Right cardiac atrium (tissue), 5 donors: ENCODE results near the gene MRPL45. TPM values are rescaled to one million over a fixed set of nuclear protein-coding genes. Genes with fewer than 3 reads are reported as not detected.
A peak's percentile ranks its signal among the peaks of the same experiment; 100 is the strongest.
"Not testable (repeated sequence)": the region's sequence is repeated elsewhere in the genome, so short reads cannot be mapped to it uniquely, and the experiment has no call there.

Experiments used
- ATAC-seq, 2 donors: fragments of 200-7000 bp; cut with Tn5 transposase; one replicate each; pipeline versions ENCODE4 v1.8.0 to v1.9.1; 2020; ENCODE audit warnings: moderate library complexity in 2 of 2, mild to moderate bottlenecking in 1 of 2
- DNase-seq, 3 donors: peaks; one replicate each; pipeline ENCODE4 v3.0.0-alpha.2; 2020
- H3K27ac ChIP-seq: one replicate; pipeline ENCODE4 v1.5.1; 2013; ENCODE audit warnings: mild to moderate bottlenecking, low read length, control low read depth, moderate library complexity
- H3K27me3 ChIP-seq: one replicate; pipeline ENCODE4 v1.6.1; 2013; ENCODE audit not compliant: control insufficient read depth, insufficient read depth
- H3K4me1 ChIP-seq: one replicate; pipeline ENCODE4 v1.6.1; 2013; ENCODE audit warnings: low read length; ENCODE audit not compliant: control insufficient read depth, insufficient read depth
- H3K4me3 ChIP-seq: one replicate; pipeline ENCODE4 v1.5.1; 2013; ENCODE audit warnings: low read length, control low read depth
- H3K9me3 ChIP-seq: one replicate; pipeline ENCODE4 v1.6.1; 2013; ENCODE audit warnings: low read length; ENCODE audit not compliant: control insufficient read depth
- WGBS: extraction: QIAGEN DNeasy Blood & Tissue Kit; methylation state at CpG from one replicate; pipeline ENCODE4 v1.1.7; 2013; 5-methylcytosine and 5-hydroxymethylcytosine counted together
- intact Hi-C, 4 donors: fragments of 100-400 bp; cut with DNase I; formaldehyde crosslinking; loops; one replicate each; pipeline versions ENCODE4 v1.11.0 to v1.14.0; 2022 to 2023
- polyA plus RNA-seq: library from polyadenylated mRNA; stranded (reverse); fragments of 200-250 nt; gene quantifications from one replicate; pipeline ENCODE4 v1.2.3, GENCODE V29; 2013
- total RNA-seq, 4 donors: library from RNA; stranded (reverse); fragmentation: NEBNext Ultra II Directional; extraction: Animal tissue kit (Norgen Biotek cat#: 25700); gene quantifications; one replicate each; pipeline ENCODE4 v1.2.1, GENCODE V29; 2021
- donor health status: healthy with polysubstance abuse.
- donor health status: DM: no; HTN: yes; CAD: no.
- donor health status: DM: no; HTN: no; CAD: no.
- donor health status: DM: no; HTN: yes; CAD: no; lungs with severe emphysema.
- donor health status: DM: yes; HTN: yes; CAD: no.

MRPL45 gene
- total and polyA plus RNA-seq, 5 donors = 25.3 to 36.2 (median 30.8) TPM

DNA sequence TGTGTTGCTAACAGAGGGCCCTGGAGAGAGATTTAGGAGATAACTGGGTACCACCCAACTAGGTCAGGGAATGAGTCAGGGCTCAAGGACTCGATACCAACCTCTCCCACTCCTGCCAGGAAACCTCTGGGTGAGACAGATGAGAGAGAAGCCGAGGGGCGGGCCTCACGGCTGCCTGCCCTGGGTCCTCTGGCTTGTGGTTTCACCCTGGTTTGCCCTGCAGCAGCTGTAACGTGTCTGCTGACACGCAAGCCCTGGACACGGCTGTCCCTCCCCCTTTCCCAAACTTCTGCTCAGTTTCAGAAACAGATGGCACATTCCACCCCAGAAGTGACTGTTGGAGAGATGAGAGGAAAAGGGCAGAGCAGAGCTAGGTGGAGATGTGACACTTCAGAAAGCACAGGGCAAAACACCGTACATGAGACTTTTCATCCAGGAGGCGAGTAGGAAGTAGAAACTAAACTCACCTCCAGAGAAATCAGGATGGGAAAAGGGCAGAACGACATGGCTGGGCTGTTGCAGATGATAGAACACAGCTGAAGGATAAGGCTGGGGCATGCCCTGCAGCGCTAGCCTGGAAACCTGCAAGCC, 10.4 kb upstream of the MRPL45 start:
- WGBS = 23% methylated on average over 8 of the region's 11 CpGs
- ATAC-seq = peak; percentile 94 to 95

GRCh38 chr17:38288217-38288827, 8.6 kb upstream of the MRPL45 start:
- ATAC-seq = peak; percentile 63 to 65
- H3K27ac ChIP-seq, intact Hi-C loops, H3K9me3 ChIP-seq, H3K4me1 ChIP-seq, H3K4me3 ChIP-seq, DNase-seq, H3K27me3 ChIP-seq: not testable (repeated sequence)
- 55% methylated on average over 12 of the region's 12 CpGs for WGBS

More for the DNA sequence above, 10.4 kb upstream of the MRPL45 start:
- intact Hi-C loops, H3K27me3 ChIP-seq, H3K27ac ChIP-seq, H3K9me3 ChIP-seq, H3K4me1 ChIP-seq, H3K4me3 ChIP-seq: not testable (repeated sequence)
- DNase-seq = peak; percentile 38 to 84 (median 82)

- ATAC-seq, H3K4me3 ChIP-seq, H3K27me3 ChIP-seq, H3K27ac ChIP-seq, H3K9me3 ChIP-seq, H3K4me1 ChIP-seq, DNase-seq, intact Hi-C loops: not testable (repeated sequence)
- 87% methylated on average over 1 of the region's 1 CpG for WGBS
Observed at GRCh38 chr17:38289760-38290159, 7.2 kb upstream of the MRPL45 start.

- intact Hi-C loops, H3K4me3 ChIP-seq, ATAC-seq: not testable (repeated sequence)
Observed at GRCh38 chr17:38295602-38296365, 1.2 kb upstream of the MRPL45 start.

DNA sequence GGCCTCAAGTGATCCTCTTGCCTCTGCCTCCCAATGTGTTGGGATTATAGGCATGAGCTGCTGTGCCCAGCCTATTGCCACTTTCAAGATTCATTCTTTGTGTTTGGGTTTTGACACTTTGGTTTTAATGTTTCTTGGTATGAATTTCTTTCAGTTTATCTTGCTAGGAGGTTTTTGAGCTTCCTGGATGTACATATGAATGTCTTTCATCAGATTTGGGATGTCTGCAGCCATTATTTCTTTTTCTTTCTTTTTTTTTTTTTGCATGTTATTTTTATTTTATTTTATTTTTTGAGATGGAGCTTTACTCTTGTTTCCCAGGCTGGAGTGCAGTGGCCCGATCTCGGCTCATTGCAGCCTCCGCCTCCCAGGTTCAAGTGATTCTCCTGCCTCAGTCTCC, 18.5 kb downstream of the MRPL45 start:
- WGBS = 85% methylated on average over 3 of the region's 3 CpGs
- intact Hi-C loops = no loop called here
- Histone ChIP-seq H3K4me3 (no peak overlapping the region), H3K9me3 (no peaks in the 10 kb centered on the region), H3K27ac (no peak overlapping the region), H3K27me3 (no peaks in the 10 kb centered on the region), H3K4me1 (no peaks in the 10 kb centered on the region)
- DNase-seq = no peak
- ATAC-seq = no peak

More at GRCh38 chr17:38295602-38296365, 1.2 kb upstream of the MRPL45 start:
- not testable (repeated sequence) for H3K4me1 ChIP-seq, H3K27me3 ChIP-seq, DNase-seq, H3K9me3 ChIP-seq, H3K27ac ChIP-seq
- WGBS = 72% methylated on average over 21 of the region's 21 CpGs

DNA sequence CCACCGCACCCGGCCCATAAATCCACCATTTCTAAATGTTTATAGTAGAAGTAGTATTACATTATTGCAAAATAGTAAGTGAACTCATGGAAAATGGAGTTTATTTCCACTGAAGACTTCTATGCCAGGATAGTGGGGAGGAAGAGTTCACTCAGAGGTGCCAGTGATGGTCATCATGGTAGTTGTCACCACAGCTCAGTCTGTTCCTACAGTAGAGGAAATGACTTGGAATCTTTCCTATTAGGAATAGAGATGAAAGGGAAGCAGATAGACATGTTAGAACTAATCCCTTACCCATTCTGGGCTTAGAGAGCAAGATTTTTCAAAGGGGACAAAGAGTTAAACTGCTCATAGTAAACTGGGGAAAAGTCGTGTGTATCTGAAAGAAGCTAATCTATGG, 20.1 kb downstream of the MRPL45 start:
- no peaks in the 10 kb centered on the region for H3K9me3 ChIP-seq
- DNase-seq = no peak
- H3K27ac ChIP-seq = no peak overlapping the region
- 80% methylated on average over 3 of the region's 3 CpGs for WGBS
- H3K4me1 ChIP-seq = no peaks in the 10 kb centered on the region
- ATAC-seq = no peak
- no peaks in the 10 kb centered on the region for H3K27me3 ChIP-seq
- no peak overlapping the region for H3K4me3 ChIP-seq
- intact Hi-C loops = no loop called here

DNA sequence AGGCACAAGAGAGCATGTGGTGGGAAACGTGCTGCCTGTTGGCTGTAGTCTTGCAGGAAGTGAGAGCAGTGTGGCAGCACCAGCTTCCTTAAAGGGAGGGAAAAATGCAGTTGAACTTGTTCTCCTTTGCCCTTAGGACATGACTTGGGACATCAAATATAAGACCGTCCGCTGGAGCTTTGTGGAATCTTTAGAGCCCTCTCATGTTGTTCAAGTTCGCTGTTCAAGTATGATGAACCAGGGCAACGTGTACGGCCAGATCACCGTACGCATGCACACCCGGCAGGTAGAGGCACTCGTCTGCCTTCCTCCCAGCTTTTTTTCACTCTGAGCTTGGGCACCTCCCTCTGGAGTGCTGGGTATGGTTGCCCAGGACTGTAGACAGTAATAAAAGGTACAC, 23.5 kb downstream of the MRPL45 start:
- Histone ChIP-seq H3K27ac (no peak overlapping the region), H3K4me3 (no peak overlapping the region), H3K9me3 (no peaks in the 10 kb centered on the region), H3K27me3 (no peaks in the 10 kb centered on the region), H3K4me1 (no peaks in the 10 kb centered on the region)
- DNase-seq (no peak), ATAC-seq (no peak)
- 88% methylated on average over 10 of the region's 10 CpGs for WGBS
- intact Hi-C loops = no loop called here

DNA sequence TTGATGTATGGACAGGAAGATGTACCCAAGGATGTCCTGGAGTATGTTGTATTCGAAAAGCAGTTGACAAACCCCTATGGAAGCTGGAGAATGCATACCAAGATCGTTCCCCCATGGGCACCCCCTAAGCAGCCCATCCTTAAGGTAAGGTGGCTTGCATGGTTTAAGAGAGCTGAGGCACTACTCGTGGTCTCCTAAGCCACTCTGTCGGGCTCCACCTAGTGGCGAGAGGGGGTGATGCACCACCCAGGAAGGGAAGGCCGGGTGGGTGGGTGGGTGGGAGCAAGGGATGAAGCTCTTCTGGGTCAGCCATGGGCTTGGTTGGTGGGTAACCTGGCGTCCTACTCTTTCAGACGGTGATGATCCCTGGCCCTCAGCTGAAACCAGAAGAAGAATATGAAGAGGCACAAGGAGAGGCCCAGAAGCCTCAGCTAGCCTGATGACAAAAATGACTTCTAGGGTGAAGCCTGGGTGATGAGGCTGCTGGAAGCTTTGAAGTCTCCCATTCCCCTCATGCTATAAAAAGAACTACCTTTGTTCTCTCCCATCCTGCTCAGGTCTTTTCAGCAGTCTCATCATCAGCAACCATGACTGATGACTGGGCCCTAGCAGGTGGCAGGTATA, 25.3 kb downstream of the MRPL45 start:
- H3K27me3 ChIP-seq = no peaks in the 10 kb centered on the region
- intact Hi-C loops = no loop called here
- ATAC-seq = peak; percentile 70 to 78
- no peak overlapping the region for H3K27ac ChIP-seq
- DNase-seq = peak; percentile 55 to 86 (median 80)
- 23% methylated on average over 8 of the region's 8 CpGs for WGBS
- no peaks in the 10 kb centered on the region for H3K9me3 ChIP-seq
- H3K4me1 ChIP-seq = no peaks in the 10 kb centered on the region
- no peak overlapping the region for H3K4me3 ChIP-seq

DNA sequence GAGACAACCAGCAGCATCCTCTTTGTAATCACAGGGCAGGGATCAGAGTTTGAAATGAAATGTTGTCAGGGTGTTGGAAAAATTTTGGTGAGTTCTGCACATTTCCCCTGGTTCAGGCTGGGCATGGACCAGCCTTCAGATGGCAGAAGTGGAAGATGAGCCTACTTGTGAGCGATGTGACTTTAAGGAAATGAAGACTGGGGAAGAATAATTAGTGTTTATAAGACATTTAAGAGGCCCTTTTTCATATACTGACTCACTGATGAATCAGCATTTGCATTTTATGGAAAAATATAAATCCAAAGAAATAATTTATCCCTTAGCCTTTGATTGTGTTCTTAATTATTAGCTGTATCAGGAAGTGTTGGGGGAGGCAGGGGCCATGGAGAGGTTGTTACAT, 25.9 kb downstream of the MRPL45 start:
- H3K9me3 ChIP-seq = no peaks in the 10 kb centered on the region
- 100% methylated on average over 1 of the region's 1 CpG for WGBS
- no peak overlapping the region for H3K27ac ChIP-seq
- intact Hi-C loops = no loop called here
- H3K4me1 ChIP-seq = no peaks in the 10 kb centered on the region
- ATAC-seq = no peak
- H3K4me3 ChIP-seq = no peak overlapping the region
- no peak for DNase-seq
- no peaks in the 10 kb centered on the region for H3K27me3 ChIP-seq

GRCh38 chr17:38324141-38324697, 27.3 kb downstream of the MRPL45 start:
- H3K4me3 ChIP-seq = no peak overlapping the region
- no peaks in the 10 kb centered on the region for H3K9me3 ChIP-seq
- H3K27me3 ChIP-seq = no peaks in the 10 kb centered on the region
- no peaks in the 10 kb centered on the region for H3K4me1 ChIP-seq
- intact Hi-C loops = no loop called here
- H3K27ac ChIP-seq = no peak overlapping the region
- WGBS = 76% methylated on average over 3 of the region's 3 CpGs
- no peak for DNase-seq
- ATAC-seq = no peak

DNA sequence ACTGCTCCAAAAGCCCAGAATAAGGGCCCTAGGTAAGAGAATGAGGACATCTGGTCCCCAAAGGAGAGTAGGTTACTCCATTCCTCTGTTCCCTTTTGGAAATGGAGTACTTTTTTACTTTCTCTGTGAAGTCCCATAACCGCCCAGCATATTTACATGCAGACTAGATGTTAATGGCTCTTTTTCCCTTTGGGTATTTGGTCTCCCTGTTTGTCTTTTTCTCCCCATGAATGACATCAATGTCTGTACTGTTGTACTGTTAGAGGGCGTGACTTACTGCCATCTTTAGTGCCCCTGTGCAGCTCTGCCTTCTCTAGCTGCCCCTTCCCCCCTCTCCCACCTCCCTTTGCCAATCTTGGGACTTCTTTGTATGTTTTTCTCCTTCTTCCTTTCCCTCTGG, 27.8 kb downstream of the MRPL45 start:
- Histone ChIP-seq H3K27ac (no peak overlapping the region), H3K27me3 (no peaks in the 10 kb centered on the region), H3K4me3 (no peak overlapping the region), H3K4me1 (no peaks in the 10 kb centered on the region), H3K9me3 (no peaks in the 10 kb centered on the region)
- DNase-seq (no peak), ATAC-seq (no peak)
- intact Hi-C loops = no loop called here
- WGBS = 85% methylated on average over 2 of the region's 2 CpGs
